Keratinocyte (primary cell): ENCODE data around the gene FBN2. TPM values are rescaled to one million over a fixed set of nuclear protein-coding genes. Genes with fewer than 3 reads are reported as not detected.

Source experiments
- DNase-seq: peaks from one replicate; pipeline ENCODE4 v3.0.0-alpha.2; 2011; ENCODE audit warnings: low read depth, missing footprints, low spot score
- FAIRE-seq: peaks from 2 replicates; lab custom pipeline; 2011; peaks lifted over from hg19 to GRCh38; lab: Jason Lieb, UNC
- H2AFZ ChIP-seq: 2 replicates; pipeline ENCODE4 v1.6.0; 2012; ENCODE audit warnings: low read length, control low read depth, inconsistent platforms; ENCODE audit not compliant: control insufficient read depth
- H3K27ac ChIP-seq: 2 replicates; pipeline ENCODE4 v1.5.1; 2011; ENCODE audit warnings: low read length; ENCODE audit not compliant: control insufficient read depth, insufficient read depth
- H3K27me3 ChIP-seq: 3 replicates; pipeline ENCODE4 v1.6.0; 2011; ENCODE audit warnings: low read length; ENCODE audit not compliant: control insufficient read depth, insufficient read depth; ENCODE audit errors: extremely low read depth
- H3K36me3 ChIP-seq, 2 experiments: 2 replicates in 1 of 2; 3 replicates in 1 of 2; pipeline ENCODE4 v1.5.1; 2011; ENCODE audit warnings: low read length in 2 of 2, mild to moderate bottlenecking in 1 of 2; ENCODE audit not compliant: control insufficient read depth in 2 of 2, insufficient read depth in 2 of 2; ENCODE audit errors: extremely low read depth in 1 of 2
- H3K4me1 ChIP-seq: 3 replicates; pipeline ENCODE4 v1.5.1; 2011; ENCODE audit warnings: low read length; ENCODE audit not compliant: control insufficient read depth, insufficient read depth; ENCODE audit errors: extremely low read depth
- H3K4me2 ChIP-seq: 3 replicates; pipeline ENCODE4 v1.6.0; 2011; ENCODE audit warnings: low read depth, low read length; ENCODE audit not compliant: control insufficient read depth, insufficient read depth; ENCODE audit errors: extremely low read depth
- H3K4me3 ChIP-seq, 3 experiments: fragments of 200-600 bp in 1 of 3; sonication (generic) in 1 of 3; 2 replicates in 2 of 3; 3 replicates in 1 of 3; pipeline ENCODE4 v1.5.1; 2011 to 2016; ENCODE audit warnings: low read length in 3 of 3, mild to moderate bottlenecking in 3 of 3, control low read depth in 2 of 3, inconsistent platforms in 1 of 3, low read depth in 1 of 3, mixed read lengths in 1 of 3, mixed run types in 1 of 3, moderate library complexity in 1 of 3; ENCODE audit not compliant: control insufficient read depth in 2 of 3, insufficient read depth in 2 of 3; ENCODE audit errors: extremely low read depth in 1 of 3
- H3K79me2 ChIP-seq: 2 replicates; pipeline ENCODE4 v1.6.0; 2012; ENCODE audit warnings: low read length; ENCODE audit not compliant: control insufficient read depth, insufficient read depth
- H3K9ac ChIP-seq: 3 replicates; pipeline ENCODE4 v1.6.0; 2011; ENCODE audit warnings: low read length; ENCODE audit not compliant: control insufficient read depth, insufficient read depth; ENCODE audit errors: extremely low read depth
- H3K9me1 ChIP-seq: 3 replicates; pipeline ENCODE4 v1.6.0; 2011; ENCODE audit warnings: low read length; ENCODE audit not compliant: control insufficient read depth, insufficient read depth; ENCODE audit errors: extremely low read depth
- H3K9me3 ChIP-seq: 2 replicates; pipeline ENCODE4 v1.5.1; 2012; ENCODE audit warnings: low read depth, low read length; ENCODE audit not compliant: control insufficient read depth
- H4K20me1 ChIP-seq: 3 replicates; pipeline ENCODE4 v1.6.0; 2011; ENCODE audit warnings: low read length; ENCODE audit not compliant: control insufficient read depth, insufficient read depth; ENCODE audit errors: extremely low read depth
- EZH2 ChIP-seq: IDR thresholded peaks from one replicate; pipeline ENCODE4 v1.6.1; 2012; ENCODE audit warnings: inconsistent platforms, mild to moderate bottlenecking, low read length, moderate library complexity
- dilution Hi-C: fragments of 300-500 bp; cut with MboI; formaldehyde crosslinking; loops from one replicate; pipeline ENCODE4 v1.7.0; 2020; ENCODE audit warnings: low sequenced_read_pairs; ENCODE audit not compliant: extremely low pct_ligation_motif_present
- polyA plus RNA-seq, 5 experiments: library from polyadenylated mRNA; depleted of rRNA in 3 of 5; stranded (reverse) in 3 of 5; stranded (forward) in 1 of 5; unstranded in 1 of 5; fragments of >200 nt; gene quantifications; 1 replicate in 1 of 5; 2 replicates in 3 of 5; 3 replicates in 1 of 5; pipeline versions ENCODE4 v1.2.1 to v1.2.3, GENCODE V29; 2011 to 2012; ENCODE audit warnings: missing spikeins in 2 of 5, low read depth in 1 of 5, low replicate concordance in 1 of 5
- TF ChIP-seq, protein P1 (sequence below), 3 experiments: IDR thresholded peaks in 1 of 3; conservative IDR thresholded peaks in 1 of 3; optimal IDR thresholded peaks in 1 of 3; 2 replicates in 2 of 3; 3 replicates in 1 of 3; pipeline versions ENCODE3 to v1.5.1; 2011; ENCODE audit warnings: low read length in 3 of 3, mild to moderate bottlenecking in 3 of 3, moderate library complexity in 2 of 3, control low read depth in 1 of 3, inconsistent platforms in 1 of 3; ENCODE audit not compliant: insufficient read depth in 2 of 3; ENCODE audit errors: extremely low read depth in 1 of 3

FBN2 gene
- polyA plus RNA-seq, 1 donor (not counting 4 experiments of a cell fraction or from before 2014, with no cell fraction given), result 30.1 TPM

DNA sequence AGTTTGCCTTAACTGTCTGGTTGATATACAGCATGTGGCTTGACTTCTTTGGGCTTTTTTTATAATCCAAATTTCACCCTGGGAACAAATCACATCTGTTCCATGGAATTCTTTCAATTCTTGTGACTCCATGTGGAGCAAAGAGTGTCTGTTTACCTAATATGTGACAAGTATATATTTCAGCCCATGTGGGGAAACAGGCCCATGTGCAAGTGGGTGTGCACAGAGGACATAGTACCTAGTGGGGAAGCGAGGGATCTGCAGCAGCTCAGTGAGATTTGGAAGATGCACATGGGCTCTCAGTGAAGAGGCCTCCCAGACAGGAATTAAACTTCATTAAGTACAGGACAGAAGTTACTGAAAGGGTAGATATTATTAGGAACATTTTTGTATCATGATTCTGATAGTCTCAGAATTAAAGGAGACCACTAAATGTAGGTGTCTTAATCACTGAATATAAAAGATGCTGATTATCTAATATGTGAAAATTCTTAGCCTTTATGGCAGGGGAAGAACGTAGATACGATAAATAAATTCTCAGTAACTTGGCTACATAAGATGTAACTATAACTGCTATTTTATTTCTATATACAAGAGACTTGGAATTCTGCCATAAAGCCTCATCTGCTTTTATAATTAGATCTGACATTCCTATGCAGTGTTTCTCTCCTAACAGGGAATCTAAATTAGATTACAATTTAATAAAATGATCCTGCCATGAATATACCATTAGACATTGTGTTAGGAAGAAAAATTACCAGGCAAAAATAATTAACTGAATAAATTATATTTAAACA lies 273.3 kb downstream of the FBN2 start:
- H3K36me3 ChIP-seq, result peaks cover 10 to 13% of the 10 kb centered on the region in 2 experiments
- no peaks in the 10 kb centered on the region for H3K9me1 ChIP-seq
- no peak overlapping the region for H3K4me3 ChIP-seq
- no peaks in the 10 kb centered on the region for H3K79me2 ChIP-seq
- TF ChIP-seq, protein P1, sequence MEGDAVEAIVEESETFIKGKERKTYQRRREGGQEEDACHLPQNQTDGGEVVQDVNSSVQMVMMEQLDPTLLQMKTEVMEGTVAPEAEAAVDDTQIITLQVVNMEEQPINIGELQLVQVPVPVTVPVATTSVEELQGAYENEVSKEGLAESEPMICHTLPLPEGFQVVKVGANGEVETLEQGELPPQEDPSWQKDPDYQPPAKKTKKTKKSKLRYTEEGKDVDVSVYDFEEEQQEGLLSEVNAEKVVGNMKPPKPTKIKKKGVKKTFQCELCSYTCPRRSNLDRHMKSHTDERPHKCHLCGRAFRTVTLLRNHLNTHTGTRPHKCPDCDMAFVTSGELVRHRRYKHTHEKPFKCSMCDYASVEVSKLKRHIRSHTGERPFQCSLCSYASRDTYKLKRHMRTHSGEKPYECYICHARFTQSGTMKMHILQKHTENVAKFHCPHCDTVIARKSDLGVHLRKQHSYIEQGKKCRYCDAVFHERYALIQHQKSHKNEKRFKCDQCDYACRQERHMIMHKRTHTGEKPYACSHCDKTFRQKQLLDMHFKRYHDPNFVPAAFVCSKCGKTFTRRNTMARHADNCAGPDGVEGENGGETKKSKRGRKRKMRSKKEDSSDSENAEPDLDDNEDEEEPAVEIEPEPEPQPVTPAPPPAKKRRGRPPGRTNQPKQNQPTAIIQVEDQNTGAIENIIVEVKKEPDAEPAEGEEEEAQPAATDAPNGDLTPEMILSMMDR (optimal IDR thresholded peaks at IDR 0.05 in 1 of 3, IDR thresholded peaks at IDR 0.05 in 1 of 3, conservative IDR thresholded peaks at IDR 0.05 in 1 of 3; ENCODE audit: extremely low read depth in 1 of 3, insufficient read depth in 2 of 3, low read length in 3 of 3), result no peak
- TF ChIP-seq EZH2, result no peak
- H3K27me3 ChIP-seq, result no peaks in the 10 kb centered on the region
- H4K20me1 ChIP-seq, result no peaks in the 10 kb centered on the region
- no peak overlapping the region for H2AFZ ChIP-seq
- no peaks in the 10 kb centered on the region for H3K4me1 ChIP-seq
- H3K4me2 ChIP-seq, result no peak overlapping the region
- no peak overlapping the region for H3K9ac ChIP-seq
- dilution Hi-C loops, result no loop called here
- no peak overlapping the region for H3K27ac ChIP-seq
- DNase-seq (no peak), FAIRE-seq (no peak)
- no peaks in the 10 kb centered on the region for H3K9me3 ChIP-seq

DNA sequence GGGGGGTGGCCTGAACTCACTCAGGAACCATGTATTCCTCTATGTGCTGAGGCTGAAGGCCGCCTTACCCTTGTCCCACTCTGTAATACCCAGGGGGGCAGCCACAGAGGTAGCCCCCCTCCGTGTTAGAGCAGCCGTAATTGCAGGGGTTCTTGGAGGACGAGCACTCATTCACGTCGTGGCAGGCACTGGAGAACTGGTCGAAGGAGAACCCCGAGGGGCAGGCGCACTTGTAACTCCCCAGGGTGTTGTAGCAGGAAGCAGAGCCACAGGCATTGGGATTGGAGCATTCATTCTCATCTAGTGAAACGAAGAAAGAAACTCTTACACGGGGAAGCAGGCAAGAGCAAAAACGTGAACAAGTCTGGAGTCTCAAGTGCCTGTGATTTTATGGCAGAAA lies 274.7 kb downstream of the FBN2 start:
- Histone ChIP-seq H4K20me1 (no peaks in the 10 kb centered on the region), H3K79me2 (no peaks in the 10 kb centered on the region), H3K36me3 (peaks cover 17% of the 10 kb centered on the region in 2 experiments), H3K4me1 (no peaks in the 10 kb centered on the region), H3K4me2 (no peak overlapping the region), H3K27ac (no peak overlapping the region), H3K9me3 (no peaks in the 10 kb centered on the region), H3K4me3 (no peak overlapping the region), H2AFZ (no peak overlapping the region), H3K9ac (no peak overlapping the region), H3K9me1 (no peaks in the 10 kb centered on the region), H3K27me3 (no peaks in the 10 kb centered on the region)
- dilution Hi-C loops, result no loop called here
- TF ChIP-seq, protein P1 (optimal IDR thresholded peaks at IDR 0.05 in 1 of 3, IDR thresholded peaks at IDR 0.05 in 1 of 3, conservative IDR thresholded peaks at IDR 0.05 in 1 of 3; ENCODE audit: extremely low read depth in 1 of 3, insufficient read depth in 2 of 3, low read length in 3 of 3), result no peak
- no peak for TF ChIP-seq EZH2
- FAIRE-seq (no peak), DNase-seq (no peak)
